HTERT RPE-1 (cell line): ENCODE data around the gene CCDC201.
"Not testable (repeated sequence)": the region's sequence is repeated elsewhere in the genome, so short reads cannot be mapped to it uniquely, and the experiment has no call there.

Experiments
- in situ Hi-C: fragments of 300-500 bp; cut with MboI; formaldehyde crosslinking; loops from 4 replicates; pipeline ENCODE4 v1.14.3; 2020; ENCODE audit warnings: low sequenced_read_pairs

Gene CCDC201

GRCh38 chr7:45874408-45875131 is 1.7 kb upstream of the CCDC201 start:
- in situ Hi-C loops, result no loop called here

GRCh38 chr7:45873355-45873754 is 473 bp upstream of the CCDC201 start:
- in situ Hi-C loops, result no loop called here

GRCh38 chr7:45872116-45873034 is 507 bp downstream of the CCDC201 start:
- in situ Hi-C loops, result no loop called here

- in situ Hi-C loops, result no loop called here
These were observed 3.5 kb downstream of the CCDC201 start for GRCh38 chr7:45869426-45869825.

GRCh38 chr7:45867471-45867870 is 5.4 kb downstream of the CCDC201 start:
- in situ Hi-C loops, result no loop called here

- in situ Hi-C loops, result no loop called here
These were observed 7.1 kb downstream of the CCDC201 start for GRCh38 chr7:45865594-45866410.

- in situ Hi-C loops, result no loop called here
These were observed 9.2 kb downstream of the CCDC201 start for GRCh38 chr7:45863715-45864114.

- in situ Hi-C loops, result not testable (repeated sequence)
These were observed 16.0 kb downstream of the CCDC201 start for GRCh38 chr7:45856888-45857287.

- in situ Hi-C loops, result not testable (repeated sequence)
These were observed 17.2 kb downstream of the CCDC201 start for GRCh38 chr7:45855680-45856079.

- in situ Hi-C loops, result not testable (repeated sequence)
These were observed 19.4 kb downstream of the CCDC201 start for GRCh38 chr7:45853491-45853890.

GRCh38 chr7:45852984-45853383 is 19.9 kb downstream of the CCDC201 start:
- in situ Hi-C loops, result not testable (repeated sequence)

- in situ Hi-C loops, result not testable (repeated sequence)
These were observed 24.1 kb downstream of the CCDC201 start for GRCh38 chr7:45848734-45849133.

- in situ Hi-C loops, result not testable (repeated sequence)
These were observed 26.3 kb downstream of the CCDC201 start for GRCh38 chr7:45846536-45846935.

- in situ Hi-C loops, result not testable (repeated sequence)
These were observed 30.8 kb downstream of the CCDC201 start for GRCh38 chr7:45841926-45842717.

- in situ Hi-C loops, result not testable (repeated sequence)
These were observed 34.0 kb downstream of the CCDC201 start for GRCh38 chr7:45838852-45839251.

- in situ Hi-C loops, result not testable (repeated sequence)
These were observed 40.3 kb downstream of the CCDC201 start for GRCh38 chr7:45832433-45833177.

- in situ Hi-C loops, result not testable (repeated sequence)
These were observed 43.0 kb downstream of the CCDC201 start for GRCh38 chr7:45829846-45830245.

GRCh38 chr7:45827731-45828130 is 45.2 kb downstream of the CCDC201 start:
- in situ Hi-C loops, result not testable (repeated sequence)

- in situ Hi-C loops, result not testable (repeated sequence)
These were observed 46.3 kb downstream of the CCDC201 start for GRCh38 chr7:45826550-45826949.

GRCh38 chr7:45818763-45819162 is 54.1 kb downstream of the CCDC201 start:
- in situ Hi-C loops, result not testable (repeated sequence)
